ENCODE results near the gene CDK5.

DNA sequence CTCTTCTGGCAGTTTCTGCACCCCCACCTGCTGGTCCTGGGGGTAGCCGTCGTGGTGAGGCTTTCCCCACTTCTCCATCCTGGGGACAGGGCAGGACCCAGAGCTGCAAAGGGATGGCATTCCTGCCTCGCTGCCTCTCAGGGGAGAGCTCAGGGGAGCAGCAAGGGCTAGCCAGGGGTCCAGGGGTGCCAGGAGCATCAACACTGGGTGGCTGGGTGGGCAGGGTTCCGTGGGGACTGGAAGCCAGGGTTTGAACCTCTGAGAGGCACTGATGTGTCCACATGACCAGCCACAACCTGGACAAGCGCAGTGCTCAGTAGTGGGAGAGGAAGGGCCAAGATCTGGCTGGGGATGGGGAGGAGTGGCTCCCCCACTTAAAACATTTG, 23.8 kb downstream of the CDK5 start:
- TF ChIP-seq, protein P1, sequence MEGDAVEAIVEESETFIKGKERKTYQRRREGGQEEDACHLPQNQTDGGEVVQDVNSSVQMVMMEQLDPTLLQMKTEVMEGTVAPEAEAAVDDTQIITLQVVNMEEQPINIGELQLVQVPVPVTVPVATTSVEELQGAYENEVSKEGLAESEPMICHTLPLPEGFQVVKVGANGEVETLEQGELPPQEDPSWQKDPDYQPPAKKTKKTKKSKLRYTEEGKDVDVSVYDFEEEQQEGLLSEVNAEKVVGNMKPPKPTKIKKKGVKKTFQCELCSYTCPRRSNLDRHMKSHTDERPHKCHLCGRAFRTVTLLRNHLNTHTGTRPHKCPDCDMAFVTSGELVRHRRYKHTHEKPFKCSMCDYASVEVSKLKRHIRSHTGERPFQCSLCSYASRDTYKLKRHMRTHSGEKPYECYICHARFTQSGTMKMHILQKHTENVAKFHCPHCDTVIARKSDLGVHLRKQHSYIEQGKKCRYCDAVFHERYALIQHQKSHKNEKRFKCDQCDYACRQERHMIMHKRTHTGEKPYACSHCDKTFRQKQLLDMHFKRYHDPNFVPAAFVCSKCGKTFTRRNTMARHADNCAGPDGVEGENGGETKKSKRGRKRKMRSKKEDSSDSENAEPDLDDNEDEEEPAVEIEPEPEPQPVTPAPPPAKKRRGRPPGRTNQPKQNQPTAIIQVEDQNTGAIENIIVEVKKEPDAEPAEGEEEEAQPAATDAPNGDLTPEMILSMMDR (optimal IDR thresholded peaks at IDR 0.05 in 1 of 3, IDR thresholded peaks at IDR 0.05 in 1 of 3, conservative IDR thresholded peaks at IDR 0.05 in 1 of 3; ENCODE audit: extremely low read depth in 1 of 3, insufficient read depth in 2 of 3, low read length in 3 of 3): no peak
- TF ChIP-seq EZH2 (IDR thresholded peaks at IDR 0.05; ENCODE audit: low read length): no peak

Measured in keratinocyte (primary cell).